HG03439 (cell line): ENCODE results near the gene DDA1.

Source experiments
- ATAC-seq: cut with Tn5 transposase; IDR thresholded peaks from one replicate; pipeline ENCODE4 v1.9.1; 2021; ENCODE audit warnings: mild to moderate bottlenecking, moderate library complexity; ENCODE audit not compliant: unreplicated experiment

Gene DDA1

DNA sequence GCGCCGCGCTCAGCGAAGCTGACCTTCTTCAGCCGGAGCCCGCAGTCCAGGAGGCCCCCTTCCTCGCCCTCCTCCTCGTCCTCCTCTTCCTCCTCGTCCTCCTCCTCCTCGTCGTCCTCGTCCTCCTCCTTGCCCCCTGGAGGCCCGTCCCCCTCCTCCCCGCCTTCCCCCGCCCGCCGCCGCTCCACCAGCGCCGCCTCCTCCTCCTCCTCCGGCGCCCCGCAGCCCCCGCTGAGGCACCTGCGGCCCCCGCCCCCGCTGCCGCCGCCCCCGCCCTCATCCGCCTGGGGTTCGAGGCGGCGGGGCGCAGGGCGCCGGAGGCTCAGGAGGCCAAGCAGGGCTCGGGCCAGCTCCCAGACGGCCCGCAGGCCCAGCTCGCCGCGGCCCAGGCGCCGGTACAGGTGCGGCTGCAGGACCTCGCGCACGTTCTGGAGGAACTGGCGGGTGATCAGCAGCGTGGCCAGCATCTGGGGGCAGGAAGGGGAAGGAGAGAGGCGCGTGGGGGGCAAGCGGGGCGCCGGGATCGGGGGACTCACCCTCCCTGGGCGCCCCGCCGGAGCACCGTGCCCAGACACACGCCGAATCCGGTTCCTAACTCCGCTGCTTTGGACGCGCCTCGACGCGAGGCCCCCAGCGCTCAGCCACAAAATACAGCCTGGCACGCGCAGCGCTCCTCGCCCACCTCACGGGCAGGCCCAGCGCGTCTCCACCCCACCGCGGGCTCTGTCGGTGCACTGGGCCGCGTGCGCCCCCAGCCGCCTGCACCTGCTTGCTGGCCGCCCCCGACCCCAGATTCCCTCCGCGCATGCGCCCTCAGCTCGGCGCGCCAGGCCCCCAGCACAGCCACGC, 19.4 kb downstream of the DDA1 start:
- no peak for ATAC-seq

DNA sequence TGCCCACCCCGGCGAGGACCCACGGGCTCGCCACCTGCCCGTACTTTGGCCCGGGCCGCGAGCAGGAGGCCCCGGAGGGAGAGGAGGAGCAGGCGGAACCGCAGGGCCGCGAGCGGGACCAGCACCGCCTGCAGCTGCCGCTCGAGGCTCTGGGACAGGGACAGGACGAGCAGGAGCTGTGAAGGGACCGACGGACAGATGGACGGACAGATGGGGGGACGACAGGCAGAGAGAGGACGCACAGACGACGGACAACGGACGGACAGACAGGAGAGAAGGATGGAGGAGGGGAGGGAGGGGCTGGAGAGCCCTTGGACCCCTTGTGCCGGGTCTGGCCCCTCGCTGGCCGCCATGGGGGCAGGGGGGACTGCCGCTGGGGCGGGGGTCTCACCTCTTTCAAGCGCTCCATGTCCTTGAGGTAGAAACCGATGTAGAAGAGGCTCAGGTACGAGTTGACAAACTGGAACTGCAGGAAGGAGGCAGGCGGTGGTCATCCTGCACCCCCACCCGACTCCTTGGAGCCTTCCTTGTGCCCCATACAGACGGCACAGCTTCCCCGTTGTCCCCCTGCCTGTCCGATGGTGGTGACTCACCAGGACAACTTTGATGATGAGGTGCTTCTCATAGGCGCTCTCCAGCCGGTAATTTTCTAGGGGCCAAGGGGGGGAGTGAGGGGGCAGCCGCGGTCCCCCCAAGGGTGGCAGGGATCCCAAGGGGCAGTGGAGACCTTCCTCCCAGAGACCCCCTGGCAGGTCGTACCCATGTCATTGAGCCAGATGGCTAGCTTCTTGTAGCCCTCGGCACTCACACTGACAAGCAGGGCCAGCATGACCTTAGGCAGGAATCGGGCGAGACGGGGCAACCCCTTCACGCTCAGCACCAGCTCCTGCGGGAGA, 20.3 kb downstream of the DDA1 start:
- no peak for ATAC-seq

DNA sequence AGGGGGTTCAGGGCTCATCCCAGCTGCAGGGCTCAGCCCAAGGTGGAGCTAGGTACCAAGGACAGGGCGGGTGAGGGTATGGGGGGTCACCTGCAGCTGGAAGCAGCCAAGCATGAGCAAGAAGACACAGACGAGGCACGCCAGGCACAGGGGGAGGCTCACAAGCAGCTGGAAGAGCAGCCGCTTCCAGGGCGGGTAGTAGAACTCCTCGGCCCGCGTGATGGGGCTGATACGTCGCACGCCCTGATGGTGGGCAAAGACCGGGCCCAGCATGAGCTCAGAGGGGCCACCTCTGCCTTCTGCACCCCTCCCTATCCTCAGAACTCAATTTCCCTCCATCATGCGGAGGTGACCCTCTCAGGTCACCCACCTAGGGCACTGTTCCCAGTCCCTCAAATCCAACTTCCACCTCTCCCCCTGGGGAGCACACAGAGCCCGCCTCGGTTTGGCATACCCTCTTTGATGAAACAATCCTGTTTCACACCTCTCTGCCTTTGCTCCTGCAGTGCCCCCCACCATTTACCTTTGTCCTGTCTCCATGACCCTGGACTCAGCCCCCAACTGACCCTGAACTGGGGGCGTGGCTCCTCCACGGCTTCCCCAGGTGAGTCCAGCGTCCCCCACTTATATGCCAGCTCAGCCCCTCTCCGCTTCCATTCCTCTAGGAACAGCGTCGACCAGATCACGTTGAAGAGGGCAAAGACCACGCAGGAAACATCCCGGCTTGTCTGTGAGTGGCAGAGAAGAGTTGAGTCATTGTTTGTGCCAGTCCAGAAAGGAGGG, 21.1 kb downstream of the DDA1 start:
- no peak for ATAC-seq

DNA sequence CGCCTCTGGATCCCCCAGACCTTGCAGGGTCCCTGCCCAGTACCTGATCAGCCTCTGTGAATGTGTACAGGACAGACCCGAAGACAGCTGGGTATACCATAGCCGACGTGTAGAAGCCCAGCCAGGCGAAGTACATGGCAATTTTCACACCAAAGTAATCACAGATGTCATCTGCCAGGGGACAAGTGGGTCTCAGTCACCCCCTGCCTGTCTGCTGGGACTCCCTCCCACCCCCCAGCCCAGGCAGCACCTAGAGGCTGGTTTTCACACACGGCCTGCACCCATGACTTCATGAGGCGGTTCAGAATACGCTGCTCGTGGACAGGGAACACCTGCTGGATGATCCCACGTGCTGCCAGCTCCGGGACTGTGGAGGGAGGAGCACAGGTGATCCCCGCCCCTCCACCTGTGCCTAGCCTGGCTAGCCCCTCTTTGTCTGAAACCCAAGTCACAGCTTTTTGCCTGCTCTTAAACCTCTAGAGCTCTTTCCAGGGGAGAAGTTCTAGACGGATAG, 21.7 kb downstream of the DDA1 start:
- no peak for ATAC-seq

DNA sequence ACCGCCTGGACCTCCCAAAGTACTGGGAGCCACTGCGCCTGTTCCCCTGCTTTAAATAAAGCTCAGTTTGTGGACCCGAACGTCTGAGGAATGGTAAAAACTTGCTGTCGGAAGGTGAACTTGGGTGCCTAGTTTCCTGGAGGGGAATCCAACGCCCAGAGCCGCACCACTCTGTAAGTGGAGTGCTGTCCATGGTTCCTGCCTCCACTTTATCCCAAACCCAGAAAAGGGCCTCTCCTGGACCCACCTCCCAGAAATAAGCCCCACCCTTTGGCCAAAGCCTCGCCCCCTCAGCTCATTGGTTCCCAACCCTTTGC, 23.0 kb downstream of the DDA1 start:
- ATAC-seq, result no peak

DNA sequence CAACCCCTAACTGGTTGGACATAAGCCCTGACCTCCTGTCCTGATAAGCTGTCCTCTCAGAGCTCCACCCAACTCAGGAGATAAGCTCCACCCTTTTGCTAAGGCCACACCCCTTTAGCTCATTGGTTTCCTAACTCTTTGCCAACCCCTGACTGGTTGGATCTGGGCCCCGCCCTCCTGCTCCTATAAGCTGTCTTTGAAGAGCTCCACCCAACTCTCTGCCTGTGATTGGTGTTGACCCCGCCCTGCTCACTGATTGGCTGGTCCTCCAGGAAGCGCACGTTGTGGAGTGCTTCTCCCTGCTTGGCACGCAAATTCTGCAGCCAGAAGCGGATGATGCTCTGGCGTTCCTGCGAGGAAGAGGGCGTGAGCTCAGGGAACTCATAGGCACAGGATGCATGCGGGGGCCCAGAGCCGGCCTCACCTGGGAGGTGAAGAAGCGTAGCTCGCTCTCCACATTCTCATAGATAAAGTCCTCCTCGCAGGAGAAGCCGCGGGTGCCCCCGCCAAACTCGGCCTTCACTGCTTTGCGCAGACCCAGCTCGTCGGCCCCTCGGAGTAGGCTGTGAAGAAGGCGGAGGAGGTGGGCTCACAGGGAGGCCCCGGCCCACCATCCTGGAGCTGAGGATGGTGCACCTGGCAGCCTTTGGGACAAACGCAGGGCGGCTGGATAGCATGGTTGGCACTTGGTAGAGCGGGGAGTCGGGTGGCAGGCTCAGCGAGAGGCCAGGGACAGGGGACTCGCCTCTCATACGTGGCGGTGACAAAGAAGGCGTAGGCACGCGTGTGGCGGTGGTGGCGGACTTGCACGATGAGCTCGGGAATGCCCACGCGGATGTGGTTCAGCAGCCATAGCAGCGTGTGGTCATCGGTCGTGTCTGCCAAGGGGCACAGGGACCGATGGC, 23.6 kb downstream of the DDA1 start:
- no peak for ATAC-seq

DNA sequence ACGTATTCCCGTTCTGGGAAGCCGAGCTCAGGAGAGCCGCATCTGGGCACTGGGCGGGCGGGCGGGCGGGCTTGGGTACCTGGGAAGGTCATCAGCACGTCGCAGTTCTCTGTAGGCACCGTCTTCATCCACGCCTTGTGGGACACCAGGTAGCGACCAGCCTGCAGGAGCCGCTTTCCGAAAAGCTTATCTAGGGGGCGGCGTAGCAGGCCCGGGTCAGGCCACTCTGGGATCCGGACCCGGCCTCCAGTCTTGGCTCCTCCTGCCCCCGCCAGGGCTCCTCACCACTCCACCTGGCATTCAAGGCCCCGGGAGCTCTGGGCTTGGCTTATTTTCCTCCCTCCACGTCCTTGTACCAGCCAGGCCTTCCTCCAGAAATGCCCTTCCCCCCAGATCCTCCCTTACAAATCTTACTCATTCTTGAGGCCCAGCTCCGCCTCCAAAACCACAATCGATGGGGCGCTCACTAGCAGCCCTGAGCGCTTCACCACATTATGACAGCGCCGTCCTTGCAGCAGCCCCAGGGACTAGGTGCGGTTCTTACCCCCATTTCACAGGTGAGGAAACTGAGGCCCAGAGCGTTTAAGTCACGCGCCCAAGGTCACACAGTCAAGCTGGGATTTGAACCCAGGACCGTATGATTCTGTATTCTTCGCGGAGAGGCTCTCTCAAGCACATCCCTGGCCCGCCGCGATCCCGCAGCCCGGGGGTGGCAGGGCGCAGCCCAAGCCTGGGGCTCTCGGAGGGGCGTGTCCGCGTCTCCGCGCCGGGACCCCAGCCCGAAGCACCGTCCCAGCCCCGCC, 24.4 kb downstream of the DDA1 start:
- no peak for ATAC-seq

DNA sequence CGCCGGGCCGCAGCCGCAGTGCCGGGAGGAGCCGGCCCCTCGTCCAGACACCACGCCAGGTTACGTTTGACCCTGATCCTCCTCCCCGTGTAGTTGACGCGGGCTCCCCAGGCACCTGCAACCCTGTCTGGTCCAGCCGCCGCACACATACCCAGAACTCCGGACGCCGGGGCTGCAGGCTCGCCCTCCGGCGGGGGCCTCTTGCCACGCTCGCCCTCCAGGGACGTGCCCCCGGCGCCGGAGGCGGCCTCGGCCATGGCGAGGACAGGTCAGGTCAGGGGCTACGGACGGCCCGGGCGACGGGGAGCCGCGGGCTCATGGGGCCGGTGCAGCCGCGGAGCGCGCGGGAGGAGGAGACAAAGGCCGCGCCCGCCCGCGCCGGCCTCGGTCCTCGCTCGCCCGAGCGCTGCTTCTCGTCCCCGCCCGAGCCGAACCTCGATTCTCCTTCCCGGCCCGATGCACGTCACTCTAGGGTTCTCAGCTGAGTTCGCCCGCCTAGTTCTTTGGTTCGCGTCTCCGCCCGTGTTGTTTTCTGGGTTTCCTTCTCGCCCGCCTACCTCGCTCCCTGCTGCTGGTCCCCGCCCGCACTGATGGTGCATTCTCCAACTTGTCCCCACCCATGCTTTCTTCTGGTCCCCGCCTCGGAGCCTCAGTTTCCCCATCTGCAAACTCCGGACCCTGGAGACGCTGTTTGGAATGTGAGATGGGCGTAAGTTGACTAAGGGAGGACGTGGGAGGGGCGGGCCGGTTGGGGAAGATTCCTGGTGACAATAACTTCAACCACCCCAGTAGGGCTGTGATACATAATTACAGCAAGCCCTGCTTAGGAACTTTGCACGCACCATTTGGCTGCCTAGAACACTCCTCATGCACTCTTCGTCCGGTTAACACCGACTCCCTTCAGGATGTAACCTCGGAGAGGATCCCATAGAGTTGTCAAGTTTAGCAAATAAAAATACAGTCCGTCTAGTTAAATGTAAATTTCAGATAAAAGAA, 25.3 kb downstream of the DDA1 start, which contains the start of gene ANO8:
Gene ANO8 (minus strand): TSS at position 442 of the 996 bp plus-strand sequence. CDS start 185 bp downstream, at position 257.
- ATAC-seq, result peak; percentile 45

DNA sequence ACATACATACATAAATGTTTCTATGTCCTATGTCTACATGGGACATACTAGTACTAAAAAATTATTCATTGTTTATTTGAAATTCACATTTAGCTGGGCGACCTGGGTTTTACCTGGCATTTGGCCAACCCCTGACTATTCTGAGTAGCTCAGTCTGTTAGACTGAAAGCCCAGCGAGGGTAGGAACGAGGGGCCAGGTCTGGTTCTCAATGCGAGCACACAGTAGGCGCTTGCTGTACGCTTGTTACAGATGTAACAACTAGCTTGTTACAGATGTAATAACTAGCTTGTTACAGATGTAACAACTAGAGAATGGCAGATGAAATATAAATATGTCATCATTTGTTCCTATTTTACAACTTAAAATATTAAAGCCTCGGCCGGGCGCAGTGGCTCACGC, 26.2 kb downstream of the DDA1 start:
- no peak for ATAC-seq

DNA sequence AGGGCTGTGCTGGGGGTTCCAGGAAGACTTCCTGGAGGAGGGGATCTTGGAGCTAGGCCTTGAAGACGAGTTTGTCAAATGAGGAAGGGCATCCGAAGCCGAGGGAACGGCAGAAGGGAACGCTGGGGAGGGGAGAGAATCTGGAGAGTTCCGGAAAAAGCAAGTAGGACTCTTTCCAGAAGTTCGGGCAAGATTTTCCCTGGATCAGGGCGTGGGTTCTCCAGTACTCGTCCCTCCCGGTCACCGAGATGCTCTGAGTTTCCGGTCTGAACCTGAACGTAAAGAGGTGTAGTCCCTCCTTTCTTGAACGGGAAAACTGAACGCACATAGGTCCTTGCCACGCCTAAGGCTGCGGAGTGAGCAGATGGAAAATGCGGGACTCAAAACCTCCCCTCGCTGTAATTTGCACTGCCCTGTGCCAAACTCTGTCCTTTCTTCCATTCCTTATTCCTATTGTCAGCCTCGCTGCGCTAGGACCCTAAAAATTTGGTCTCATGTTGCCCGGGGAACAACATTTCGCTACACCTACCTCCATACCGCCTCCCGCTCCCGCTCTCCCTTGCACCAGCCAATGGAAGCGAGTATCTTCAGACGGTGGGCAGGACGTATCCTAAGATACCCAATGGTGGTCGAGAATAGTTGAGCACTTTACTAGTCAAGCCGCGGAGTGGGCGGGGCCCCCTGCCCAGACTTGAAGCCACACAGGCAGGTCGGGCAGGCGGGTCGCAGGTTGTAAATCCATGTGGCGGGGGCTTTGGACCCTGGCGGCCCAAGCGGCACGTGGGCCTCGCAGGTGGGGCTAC, 27.7 kb downstream of the DDA1 start, which contains the start of gene GTPBP3:
Gene GTPBP3 (plus strand): TSS at position 682 of the 803 bp plus-strand sequence. CDS start 59 bp downstream, at position 741.
- peak; percentile 70 for ATAC-seq

DNA sequence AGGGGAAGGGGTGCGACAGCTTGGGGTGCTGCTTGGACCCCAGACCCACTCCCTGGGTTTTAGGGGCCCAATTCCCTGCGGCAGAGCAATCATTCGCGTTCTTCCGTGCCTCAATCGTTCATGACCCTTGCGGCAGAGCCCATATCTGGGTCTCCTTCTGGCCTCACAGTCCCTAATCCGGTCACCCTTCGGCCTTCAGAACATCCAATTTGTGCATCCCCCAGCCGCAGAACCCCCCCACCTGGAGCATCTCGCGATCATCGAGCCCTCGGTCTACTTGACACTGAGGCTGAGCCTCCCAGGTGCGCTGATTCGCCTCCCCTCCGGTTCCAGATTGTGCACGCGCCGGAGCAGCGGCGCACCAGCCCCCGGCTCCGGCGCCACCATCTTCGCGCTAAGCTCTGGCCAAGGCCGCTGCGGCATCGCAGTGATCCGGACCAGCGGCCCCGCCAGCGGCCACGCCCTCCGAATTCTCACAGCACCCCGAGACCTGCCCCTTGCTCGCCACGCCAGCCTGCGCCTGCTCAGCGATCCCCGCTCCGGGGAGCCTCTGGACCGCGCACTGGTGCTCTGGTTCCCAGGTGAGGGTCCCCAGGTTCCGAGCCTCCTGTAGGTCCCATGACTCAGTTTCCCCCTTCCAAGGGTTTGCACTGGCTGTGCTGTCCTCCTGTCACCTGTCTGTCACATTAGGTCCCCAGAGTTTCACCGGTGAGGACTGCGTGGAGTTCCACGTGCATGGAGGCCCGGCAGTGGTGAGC, 28.5 kb downstream of the DDA1 start:
- no peak for ATAC-seq

DNA sequence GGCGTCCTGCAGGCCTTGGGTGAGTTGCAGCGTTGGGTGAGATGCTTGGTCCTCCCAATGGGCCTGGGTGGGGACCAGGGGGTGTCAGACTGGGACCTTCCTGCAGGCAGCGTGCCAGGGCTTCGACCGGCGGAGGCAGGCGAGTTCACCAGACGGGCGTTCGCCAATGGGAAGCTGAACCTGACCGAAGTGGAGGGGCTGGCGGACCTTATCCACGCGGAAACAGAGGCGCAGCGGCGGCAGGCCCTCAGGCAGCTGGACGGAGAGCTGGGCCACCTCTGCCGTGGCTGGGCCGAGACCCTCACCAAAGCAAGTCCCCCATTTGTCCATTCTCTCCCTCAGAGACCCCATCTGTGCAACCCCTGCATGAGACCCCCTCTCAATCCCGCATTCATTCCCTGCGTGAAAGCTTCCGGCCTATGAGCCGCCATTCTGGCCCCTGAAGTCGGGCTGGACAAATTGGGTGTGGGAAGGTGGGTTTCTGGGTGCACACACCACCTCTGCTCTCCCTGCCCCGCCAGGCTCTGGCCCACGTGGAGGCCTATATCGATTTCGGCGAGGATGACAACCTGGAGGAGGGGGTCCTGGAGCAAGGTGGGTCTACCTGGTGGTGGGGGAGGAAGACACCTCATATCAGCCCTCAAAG, 29.2 kb downstream of the DDA1 start:
- ATAC-seq, result no peak

DNA sequence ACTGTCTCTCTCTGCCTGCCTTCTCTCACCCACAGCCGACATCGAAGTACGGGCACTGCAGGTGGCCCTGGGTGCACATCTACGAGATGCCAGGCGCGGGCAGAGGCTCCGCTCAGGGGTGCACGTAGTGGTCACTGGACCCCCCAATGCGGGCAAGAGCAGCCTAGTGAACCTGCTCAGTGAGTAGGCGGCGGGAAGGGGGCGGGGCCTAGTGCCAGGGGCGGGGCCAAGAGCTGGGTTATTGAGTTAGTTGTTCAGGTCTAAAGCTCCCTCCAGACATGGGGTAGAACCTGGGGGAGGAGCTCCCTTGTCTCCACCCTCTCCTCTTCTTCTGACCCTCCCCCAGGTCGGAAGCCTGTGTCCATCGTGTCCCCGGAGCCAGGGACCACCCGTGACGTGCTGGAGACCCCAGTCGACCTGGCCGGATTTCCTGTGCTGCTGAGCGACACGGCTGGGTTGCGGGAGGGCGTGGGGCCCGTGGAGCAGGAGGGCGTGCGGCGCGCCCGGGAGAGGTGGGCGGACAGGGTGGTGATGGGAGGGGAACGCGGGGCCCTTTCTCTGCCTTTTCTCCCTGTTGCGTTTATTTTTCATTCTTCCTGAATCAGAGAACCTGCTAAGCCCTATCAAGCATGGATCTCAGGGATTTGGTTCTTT, 29.9 kb downstream of the DDA1 start:
- ATAC-seq, result no peak

DNA sequence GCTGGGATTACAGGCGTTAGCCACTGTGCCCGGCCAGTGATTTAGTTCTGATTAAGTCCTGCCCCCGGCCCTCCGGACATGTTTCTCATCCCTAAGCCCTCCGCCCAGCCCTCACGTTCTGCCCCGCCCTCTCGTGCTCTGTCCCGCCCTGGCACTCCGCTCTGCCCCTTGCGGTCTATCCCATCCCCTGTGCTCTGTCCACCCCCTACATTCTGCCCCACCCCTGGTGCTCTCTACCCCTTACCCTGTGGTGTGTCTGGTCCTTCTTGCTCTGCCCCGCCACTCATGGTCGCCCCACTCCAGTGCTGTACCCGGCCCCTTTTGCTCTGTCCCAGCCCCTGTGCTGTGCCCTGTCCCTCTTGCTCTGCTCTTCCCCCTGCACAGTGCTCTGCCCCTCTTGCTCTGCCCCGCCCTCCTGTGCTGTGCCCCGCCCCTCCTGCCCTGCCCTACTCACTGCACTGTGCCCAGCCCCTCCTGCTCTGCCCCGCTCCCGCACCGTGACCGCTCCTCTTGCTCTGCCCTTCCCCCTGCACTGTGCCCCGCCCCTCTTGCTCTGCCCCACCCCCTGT, 31.0 kb downstream of the DDA1 start:
- ATAC-seq, result no peak

DNA sequence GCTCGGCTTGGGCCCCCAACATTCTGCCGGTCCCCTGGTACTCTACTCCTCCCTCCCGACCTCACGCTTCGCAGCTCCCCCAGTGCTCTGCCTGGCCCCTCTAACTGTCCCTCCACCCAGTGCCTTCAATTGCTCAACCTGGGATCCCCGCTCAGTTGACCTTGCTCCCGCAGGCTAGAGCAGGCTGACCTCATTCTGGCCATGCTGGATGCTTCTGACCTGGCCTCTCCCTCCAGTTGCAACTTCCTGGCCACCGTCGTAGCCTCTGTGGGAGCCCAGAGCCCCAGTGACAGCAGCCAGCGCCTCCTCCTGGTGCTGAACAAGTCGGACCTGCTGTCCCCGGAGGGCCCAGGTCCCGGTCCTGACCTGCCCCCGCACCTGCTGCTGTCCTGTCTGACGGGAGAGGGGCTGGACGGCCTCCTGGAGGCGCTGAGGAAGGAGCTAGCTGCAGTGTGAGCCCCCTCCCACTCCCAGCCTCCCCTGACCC, 31.6 kb downstream of the DDA1 start:
- no peak for ATAC-seq
